ENCODE results near the gene MAB21L4.

Gene MAB21L4

DNA sequence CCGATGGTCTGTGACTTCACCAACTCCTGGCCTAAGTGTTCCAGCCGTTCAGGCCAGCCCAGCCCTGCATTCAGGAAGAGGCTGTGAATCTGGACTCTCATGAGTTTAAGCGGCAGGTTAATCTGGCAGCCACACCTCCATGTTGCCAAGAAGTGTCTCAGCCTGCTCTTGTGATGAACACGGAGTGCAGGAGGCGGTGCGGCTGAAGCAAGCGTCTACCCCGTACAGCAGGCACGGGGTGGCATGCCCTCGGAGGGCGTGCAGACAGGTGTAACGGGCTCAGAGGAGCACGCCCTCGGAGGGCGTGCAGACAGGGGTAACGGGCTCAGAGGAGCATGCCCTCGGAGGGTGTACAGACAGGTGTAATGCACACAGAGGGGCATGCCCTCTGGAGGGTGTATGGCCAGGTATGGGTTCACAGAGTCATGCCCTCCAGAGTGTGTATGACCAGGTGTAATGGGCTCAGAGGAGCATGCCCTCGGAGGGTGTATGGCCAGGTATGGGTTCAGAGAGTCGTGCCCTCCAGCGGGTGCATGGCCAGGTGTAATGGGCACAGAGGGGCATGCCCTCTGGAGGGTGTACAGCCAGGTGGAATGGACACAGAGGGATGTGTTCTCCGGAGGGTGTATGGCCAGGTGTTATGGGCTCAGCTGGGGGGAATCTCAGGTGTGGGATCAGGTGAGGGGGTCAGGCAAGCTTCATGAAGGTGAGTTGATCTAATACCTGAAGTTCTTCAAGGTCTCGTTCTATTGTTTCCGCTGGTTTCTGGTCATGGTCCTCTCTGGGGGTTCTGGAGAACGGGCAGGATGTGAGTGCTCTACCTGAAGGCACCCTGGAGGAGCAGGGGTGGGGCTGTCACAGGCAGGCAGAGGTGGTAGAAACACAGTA lies 32.8 kb upstream of the MAB21L4 start:
- TF ChIP-seq, protein P1, sequence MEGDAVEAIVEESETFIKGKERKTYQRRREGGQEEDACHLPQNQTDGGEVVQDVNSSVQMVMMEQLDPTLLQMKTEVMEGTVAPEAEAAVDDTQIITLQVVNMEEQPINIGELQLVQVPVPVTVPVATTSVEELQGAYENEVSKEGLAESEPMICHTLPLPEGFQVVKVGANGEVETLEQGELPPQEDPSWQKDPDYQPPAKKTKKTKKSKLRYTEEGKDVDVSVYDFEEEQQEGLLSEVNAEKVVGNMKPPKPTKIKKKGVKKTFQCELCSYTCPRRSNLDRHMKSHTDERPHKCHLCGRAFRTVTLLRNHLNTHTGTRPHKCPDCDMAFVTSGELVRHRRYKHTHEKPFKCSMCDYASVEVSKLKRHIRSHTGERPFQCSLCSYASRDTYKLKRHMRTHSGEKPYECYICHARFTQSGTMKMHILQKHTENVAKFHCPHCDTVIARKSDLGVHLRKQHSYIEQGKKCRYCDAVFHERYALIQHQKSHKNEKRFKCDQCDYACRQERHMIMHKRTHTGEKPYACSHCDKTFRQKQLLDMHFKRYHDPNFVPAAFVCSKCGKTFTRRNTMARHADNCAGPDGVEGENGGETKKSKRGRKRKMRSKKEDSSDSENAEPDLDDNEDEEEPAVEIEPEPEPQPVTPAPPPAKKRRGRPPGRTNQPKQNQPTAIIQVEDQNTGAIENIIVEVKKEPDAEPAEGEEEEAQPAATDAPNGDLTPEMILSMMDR (IDR thresholded peaks at IDR 0.05; ENCODE audit: low read depth, low read length, missing control alignments), result no peak
- no peak overlapping the region for H3K4me3 ChIP-seq (ENCODE audit: low read depth, low read length)
- DNase-seq (ENCODE audit: low read depth), result no peak

- TF ChIP-seq, protein P1 (IDR thresholded peaks at IDR 0.05; ENCODE audit: low read depth, low read length, missing control alignments), result no peak
- H3K4me3 ChIP-seq (ENCODE audit: low read depth, low read length), result no peak overlapping the region
- DNase-seq (ENCODE audit: low read depth), result no peak
Observed at GRCh38 chr2:240927390-240927781, 31.4 kb upstream of the MAB21L4 start.

DNA sequence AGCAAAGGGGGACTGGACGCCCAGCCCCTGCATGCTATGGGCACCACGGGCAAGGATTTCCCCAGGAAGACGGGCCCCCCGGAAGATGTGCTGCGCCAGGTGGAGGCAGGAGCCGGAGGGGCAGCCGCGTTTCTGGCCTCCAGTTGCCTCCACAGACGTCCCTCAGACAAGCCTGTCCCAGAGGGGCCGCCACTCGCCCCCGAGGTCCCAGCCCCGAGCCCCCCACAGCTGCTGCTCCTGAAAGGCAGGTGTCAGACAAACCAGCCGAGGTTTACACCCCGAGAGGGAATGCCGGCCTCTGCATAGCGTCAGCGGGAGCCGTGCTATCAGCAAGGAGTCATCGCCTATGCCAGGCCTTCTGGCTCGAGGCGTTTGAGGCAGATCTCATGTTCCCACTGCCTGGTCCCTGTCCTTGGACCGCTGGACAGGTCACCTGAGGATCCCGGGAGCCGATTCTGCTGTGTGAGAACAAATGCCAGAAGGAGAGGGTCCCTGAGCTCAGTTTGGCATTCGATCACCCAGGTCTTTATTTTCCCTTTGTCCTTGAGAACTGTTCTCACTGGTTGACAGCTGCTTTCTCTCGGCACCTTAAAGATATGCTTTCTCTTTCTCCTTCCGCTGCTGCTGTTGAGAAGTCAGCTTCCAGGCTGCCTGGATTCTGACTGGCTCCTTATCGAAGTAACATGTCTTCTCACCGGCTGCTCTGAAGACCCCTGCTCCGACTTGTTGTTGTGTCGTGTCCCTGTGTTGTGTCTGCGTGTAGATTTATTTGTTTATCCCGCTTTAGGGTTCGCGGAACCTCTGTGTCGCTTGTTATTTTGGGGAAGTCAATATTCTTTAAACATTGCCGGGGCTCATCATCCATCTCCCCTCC lies 30.8 kb upstream of the MAB21L4 start:
- H3K4me3 ChIP-seq (ENCODE audit: low read depth, low read length), result no peak overlapping the region
- no peak for DNase-seq (ENCODE audit: low read depth)
- TF ChIP-seq, protein P1 (IDR thresholded peaks at IDR 0.05; ENCODE audit: low read depth, low read length, missing control alignments), result no peak

DNA sequence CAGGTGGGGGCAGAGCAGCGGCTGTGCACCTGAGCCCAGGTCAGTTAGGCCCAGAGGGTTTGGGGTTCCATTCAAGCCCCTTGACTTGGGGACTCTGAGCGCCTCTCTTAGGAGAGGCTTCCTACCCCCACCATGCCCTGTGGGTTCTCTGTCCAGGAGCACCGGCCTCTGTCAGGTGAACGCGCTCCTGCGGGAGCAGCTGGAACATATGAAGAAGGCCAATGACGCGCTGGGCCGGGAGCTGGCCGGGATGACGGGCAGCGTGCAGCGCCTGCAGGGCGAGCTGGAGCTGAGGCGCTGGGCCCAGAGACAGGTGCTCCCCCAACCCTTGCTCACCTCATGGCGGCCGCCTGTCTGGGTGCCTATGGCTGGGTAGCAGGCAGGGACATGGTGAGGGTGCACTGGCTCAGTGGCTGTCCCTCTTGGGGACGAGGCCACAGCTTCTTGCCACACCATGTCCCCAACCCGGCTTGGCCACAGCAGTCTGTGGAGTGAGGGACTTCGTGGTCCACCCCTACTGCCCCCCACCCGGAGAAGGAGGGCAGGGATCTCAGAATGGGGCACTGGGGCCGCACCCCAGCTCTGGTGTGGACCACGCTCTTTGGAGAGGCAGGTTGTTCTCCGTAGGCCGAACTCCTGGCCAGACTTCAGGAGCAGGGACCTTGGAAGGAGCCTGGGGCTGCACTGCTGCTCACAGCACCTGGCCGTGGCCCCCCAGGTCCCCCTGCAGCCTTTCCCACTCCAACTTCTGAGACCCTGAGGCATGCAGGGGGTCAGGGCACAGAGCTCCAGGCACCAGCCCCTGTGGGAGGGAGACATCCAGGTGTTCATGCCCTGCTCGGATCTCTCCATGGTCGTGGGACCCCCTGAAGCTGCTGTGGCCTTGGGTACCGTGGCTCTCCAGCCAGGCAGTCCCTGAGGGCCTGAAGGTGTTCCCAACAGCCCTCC lies 29.9 kb upstream of the MAB21L4 start:
- no peak overlapping the region for H3K4me3 ChIP-seq (ENCODE audit: low read depth, low read length)
- TF ChIP-seq, protein P1 (IDR thresholded peaks at IDR 0.05; ENCODE audit: low read depth, low read length, missing control alignments), result no peak
- no peak for DNase-seq (ENCODE audit: low read depth)

DNA sequence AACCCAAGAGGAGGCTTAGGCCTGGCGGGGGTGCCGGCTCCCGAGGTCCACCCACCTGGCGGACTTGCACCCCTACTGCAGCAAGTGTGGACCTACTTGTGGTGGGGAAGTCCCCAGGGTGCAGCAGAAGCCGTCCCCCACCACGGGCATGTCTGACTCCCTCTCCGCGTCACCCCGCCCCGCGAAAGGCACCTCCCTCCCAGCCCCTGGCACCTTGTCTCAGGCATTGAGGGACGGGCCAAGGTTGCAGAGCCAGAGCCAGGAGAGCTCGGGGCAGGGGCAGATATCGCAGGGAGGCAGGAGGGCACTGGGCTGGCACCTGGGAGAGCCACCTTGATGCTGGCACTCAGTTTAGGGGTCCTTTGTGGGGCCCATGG lies 29.2 kb upstream of the MAB21L4 start:
- no peak for DNase-seq (ENCODE audit: low read depth)
- TF ChIP-seq, protein P1 (IDR thresholded peaks at IDR 0.05; ENCODE audit: low read depth, low read length, missing control alignments), result no peak
- H3K4me3 ChIP-seq (ENCODE audit: low read depth, low read length), result no peak overlapping the region

GRCh38 chr2:240922982-240923537 lies 27.1 kb upstream of the MAB21L4 start:
- no peak for DNase-seq (ENCODE audit: low read depth)
- no peak overlapping the region for H3K4me3 ChIP-seq (ENCODE audit: low read depth, low read length)
- TF ChIP-seq, protein P1 (IDR thresholded peaks at IDR 0.05; ENCODE audit: low read depth, low read length, missing control alignments), result no peak
